HG02852 (cell line): ENCODE data around the gene NTN3.
A peak's percentile ranks its signal among the peaks of the same experiment; 100 is the strongest.
"Not testable (repeated sequence)": the region's sequence is repeated elsewhere in the genome, so short reads cannot be mapped to it uniquely, and the experiment has no call there.

Source experiments
- ATAC-seq: cut with Tn5 transposase; IDR thresholded peaks from one replicate; pipeline ENCODE4 v1.9.1; 2021; ENCODE audit warnings: mild to moderate bottlenecking, moderate library complexity; ENCODE audit not compliant: unreplicated experiment

NTN3 gene

GRCh38 chr16:2471016-2471652, at the start of gene NTN3:
Gene NTN3 (plus strand): TSS chr16:2471297. CDS start chr16:2471702, 405 bp downstream.
- no peak for ATAC-seq

- ATAC-seq, result no peak
These were observed 48.8 kb upstream of the NTN3 start for GRCh38 chr16:2422123-2422867.

- no peak for ATAC-seq
These were observed 46.8 kb upstream of the NTN3 start for GRCh38 chr16:2424061-2425007.

- ATAC-seq, result no peak
These were observed 46.0 kb upstream of the NTN3 start for GRCh38 chr16:2425008-2425518.

- no peak for ATAC-seq
These were observed 45.2 kb upstream of the NTN3 start for GRCh38 chr16:2425825-2426430.

- no peak for ATAC-seq
These were observed 44.1 kb upstream of the NTN3 start for GRCh38 chr16:2426941-2427361.

GRCh38 chr16:2427526-2427925, 43.6 kb upstream of the NTN3 start:
- ATAC-seq, result no peak

- peak; percentile 30 for ATAC-seq
These were observed 42.9 kb upstream of the NTN3 start for GRCh38 chr16:2428051-2428783.

- ATAC-seq, result no peak
These were observed 42.4 kb upstream of the NTN3 start for GRCh38 chr16:2428784-2429033.

GRCh38 chr16:2429034-2429770, 41.9 kb upstream of the NTN3 start, which contains the start of gene CCNF:
Gene CCNF (plus strand): TSS chr16:2429447. CDS start chr16:2429482, 35 bp downstream.
- ATAC-seq, result peak; percentile 86

- ATAC-seq, result no peak
These were observed 41.1 kb upstream of the NTN3 start for GRCh38 chr16:2429771-2430663.

- no peak for ATAC-seq
These were observed 38.8 kb upstream of the NTN3 start for GRCh38 chr16:2432286-2432685.

- no peak for ATAC-seq
These were observed 38.1 kb upstream of the NTN3 start for GRCh38 chr16:2432801-2433505.

- not testable (repeated sequence) for ATAC-seq
These were observed 35.9 kb upstream of the NTN3 start for GRCh38 chr16:2435236-2435635.

GRCh38 chr16:2436110-2436509, 35.0 kb upstream of the NTN3 start:
- no peak for ATAC-seq

- no peak for ATAC-seq
These were observed 33.9 kb upstream of the NTN3 start for GRCh38 chr16:2437032-2437790.

GRCh38 chr16:2438121-2438520, 33.0 kb upstream of the NTN3 start:
- ATAC-seq, result no peak
